Ureter (tissue), 1 donor: ENCODE results near the gene GGTLC2. TPM values are rescaled to one million over a fixed set of nuclear protein-coding genes. Genes with fewer than 3 reads are reported as not detected.
"Not testable (repeated sequence)": the region's sequence is repeated elsewhere in the genome, so short reads cannot be mapped to it uniquely, and the experiment has no call there.

ENCODE experiments used
- DNase-seq: peaks from one replicate; pipeline ENCODE4 v3.0.0-alpha.2; 2020; ENCODE audit warnings: low spot score
- total RNA-seq: library from RNA; stranded (reverse); gene quantifications from one replicate; pipeline ENCODE4 v1.2.4, GENCODE V29; 2023
- donor health status: DM: yes; HTN: yes; CAD: no.

The GGTLC2 gene
- total RNA-seq, 1 donor from 2014 or later, result not detected

DNA sequence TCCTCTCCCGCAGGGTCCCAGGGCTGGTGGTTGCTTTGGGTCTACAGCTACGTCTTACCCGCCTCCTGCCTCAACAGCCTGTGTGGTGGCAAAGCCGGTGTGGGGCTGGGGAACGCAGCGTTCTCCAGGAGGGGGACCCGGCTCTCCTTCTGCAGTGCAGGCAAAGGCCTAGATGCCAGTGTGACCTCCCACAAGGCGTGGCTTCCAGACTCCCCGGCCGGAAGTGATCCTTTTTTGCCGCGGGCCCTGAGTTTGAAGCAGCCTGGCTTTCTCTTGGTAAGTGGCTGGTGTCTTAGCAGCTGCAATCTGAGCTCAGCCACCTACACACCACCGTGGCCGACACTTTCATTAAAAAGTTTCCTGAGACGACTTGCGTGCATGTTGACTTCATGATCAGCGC lies 6.1 kb upstream of the GGTLC2 start:
- not testable (repeated sequence) for DNase-seq

- not testable (repeated sequence) for DNase-seq
These were observed 2.2 kb upstream of the GGTLC2 start for GRCh38 chr22:22642255-22642654.

DNA sequence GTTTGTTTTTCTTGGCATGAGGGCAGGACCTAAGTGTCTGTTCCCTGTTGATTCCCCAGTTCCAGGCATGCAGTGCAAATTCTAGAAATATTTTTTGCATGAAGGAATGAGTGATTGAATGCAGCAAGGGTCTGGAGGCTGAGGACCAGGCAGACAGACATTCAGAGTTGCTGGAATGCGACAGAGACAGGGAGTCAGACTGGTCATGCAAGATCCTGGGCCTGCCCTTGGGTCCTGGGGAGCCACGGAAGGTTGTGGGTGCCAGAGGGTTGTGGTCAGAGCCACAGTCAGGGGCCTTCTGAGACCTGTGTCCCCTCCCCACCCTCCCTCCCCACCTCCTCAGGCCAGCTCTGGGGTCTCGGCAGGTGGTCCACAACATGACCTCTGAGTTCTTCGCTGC lies 1.6 kb downstream of the GGTLC2 start:
- DNase-seq, result not testable (repeated sequence)

- not testable (repeated sequence) for DNase-seq
These were observed 3.5 kb downstream of the GGTLC2 start for GRCh38 chr22:22647952-22648351.

GRCh38 chr22:22648863-22649536 lies 4.6 kb downstream of the GGTLC2 start:
- not testable (repeated sequence) for DNase-seq

DNA sequence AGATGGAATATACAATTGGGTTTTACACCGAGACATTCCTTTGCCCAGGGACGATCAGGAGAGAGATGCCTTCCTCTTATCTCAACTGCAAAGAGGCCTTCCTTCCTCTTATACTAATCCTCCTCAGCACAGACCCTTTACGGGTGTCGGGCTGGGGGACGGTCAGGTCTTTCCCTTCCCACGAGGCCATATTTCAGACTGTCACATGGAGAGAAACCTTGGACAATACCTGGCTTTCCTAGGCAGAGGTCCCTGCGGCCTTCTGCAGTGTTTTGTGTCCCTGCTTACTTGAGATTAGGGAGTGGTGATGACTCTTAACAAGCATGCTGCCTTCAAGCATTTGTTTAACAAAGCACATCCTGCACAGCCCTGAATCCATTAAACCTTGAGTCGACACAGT lies 5.3 kb downstream of the GGTLC2 start:
- DNase-seq, result not testable (repeated sequence)

DNA sequence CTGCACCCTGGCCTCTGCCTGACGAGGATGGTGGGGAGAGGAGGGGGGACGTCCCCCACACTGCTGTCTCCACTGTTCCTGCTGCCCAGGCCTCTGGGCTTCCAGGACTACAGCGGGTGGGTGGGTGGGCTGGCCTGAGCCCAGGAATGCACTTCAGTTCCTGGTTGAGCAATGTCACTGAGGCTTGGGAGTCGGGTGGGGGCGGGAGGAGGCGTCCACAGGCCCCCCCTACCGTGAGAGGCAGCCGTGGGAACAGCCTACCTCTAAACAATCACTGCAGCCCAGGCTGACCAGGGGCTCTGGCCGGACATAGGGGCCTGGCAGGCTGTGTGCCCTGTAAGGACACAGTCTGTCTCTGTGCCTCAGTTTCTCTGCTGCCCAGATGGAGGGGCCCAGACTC lies 6.0 kb downstream of the GGTLC2 start:
- not testable (repeated sequence) for DNase-seq

- not testable (repeated sequence) for DNase-seq
These were observed 6.5 kb downstream of the GGTLC2 start for GRCh38 chr22:22650803-22651515.

DNA sequence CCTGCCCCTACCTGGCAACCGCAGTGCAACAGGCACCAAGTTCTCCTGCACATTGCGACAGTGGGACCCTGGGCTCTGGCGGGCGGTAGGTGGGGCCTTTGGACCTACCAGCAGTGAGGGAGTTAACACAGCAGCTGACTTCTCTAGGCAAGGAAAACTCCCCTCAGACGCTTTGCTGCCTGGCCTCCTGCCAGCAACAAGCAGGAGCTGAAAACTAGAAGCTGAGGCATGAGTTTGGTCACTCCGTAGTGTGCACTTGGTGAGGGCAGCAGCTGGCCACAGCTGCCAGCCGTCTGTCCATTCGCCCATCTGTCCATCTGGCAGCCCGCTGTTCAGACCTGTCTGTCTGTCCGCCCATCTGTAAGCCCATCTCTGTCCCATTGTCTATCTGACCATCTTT lies 7.2 kb downstream of the GGTLC2 start:
- DNase-seq, result not testable (repeated sequence)

DNA sequence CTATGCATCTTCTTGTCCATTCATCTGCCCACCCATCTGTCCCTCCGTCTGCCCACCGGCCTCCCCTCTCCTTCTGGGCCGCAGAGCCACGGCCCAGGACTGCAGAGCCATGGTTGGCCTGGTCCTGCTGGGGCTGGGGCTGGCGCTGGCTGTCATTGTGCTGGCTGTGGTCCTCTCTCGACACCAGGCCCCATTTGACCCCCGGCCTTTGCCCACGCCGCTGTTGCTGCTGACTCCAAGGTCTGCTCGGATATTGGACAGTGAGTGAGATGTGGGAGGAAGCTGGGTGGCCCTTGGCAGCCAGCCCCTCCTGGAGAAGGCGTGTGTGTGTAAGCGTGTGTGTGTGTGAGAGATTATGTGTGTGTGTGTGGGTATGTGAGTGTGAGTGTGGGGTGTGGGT lies 7.7 kb downstream of the GGTLC2 start:
- not testable (repeated sequence) for DNase-seq

DNA sequence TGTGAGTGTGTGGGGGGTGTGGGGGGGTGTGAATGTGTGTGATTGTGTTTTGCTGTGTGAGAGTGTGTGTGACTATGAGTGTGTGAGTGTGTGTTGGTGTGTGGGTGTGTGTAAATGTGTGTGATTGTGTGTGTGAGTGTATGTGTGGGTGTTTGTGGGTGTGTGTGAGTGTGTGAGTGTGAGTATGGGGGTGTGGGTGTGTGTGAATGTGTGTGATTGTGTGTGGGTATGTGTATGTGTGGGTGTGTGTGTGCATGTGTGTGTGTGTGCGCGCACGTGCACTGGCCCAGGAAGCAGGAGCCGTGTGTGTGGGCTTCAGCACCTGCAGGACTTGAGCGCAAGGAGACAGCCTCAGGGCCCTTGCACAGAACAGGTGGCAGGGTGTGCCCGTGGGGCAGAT lies 8.2 kb downstream of the GGTLC2 start:
- not testable (repeated sequence) for DNase-seq

DNA sequence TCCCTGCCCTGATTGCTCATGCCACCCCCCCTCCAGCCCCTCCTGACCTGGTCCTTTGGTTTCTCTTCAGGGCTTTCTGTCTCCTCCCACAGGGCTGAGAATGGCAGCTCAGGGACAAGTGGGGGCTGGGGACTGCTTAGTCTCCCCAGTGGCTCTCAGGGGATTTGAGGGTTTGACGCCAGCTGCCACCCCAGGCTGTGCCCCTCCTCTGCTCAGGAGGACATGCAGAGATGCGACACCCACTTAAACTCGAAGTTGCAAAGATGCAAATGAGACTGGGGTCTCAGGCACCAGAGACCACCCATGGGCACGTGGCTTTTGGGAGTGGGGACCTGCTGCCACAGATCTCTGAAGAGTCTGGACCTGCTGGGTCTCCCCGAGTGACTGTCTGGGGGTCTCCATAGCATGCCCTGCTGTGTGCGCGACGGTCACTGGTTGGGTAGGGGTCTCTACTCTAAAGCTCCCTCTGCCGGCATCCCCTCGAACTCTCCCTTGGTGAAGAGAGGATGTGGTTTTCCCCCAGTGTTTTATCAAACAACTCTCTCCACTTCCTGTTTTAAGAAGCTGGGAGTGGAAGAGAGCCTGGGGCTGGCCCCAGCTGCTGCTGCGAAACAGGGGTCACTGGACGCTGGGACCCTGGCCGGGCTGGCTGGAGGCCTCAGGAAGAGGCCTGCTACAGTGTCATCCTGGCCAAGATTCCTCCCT lies 9.4 kb downstream of the GGTLC2 start:
- DNase-seq, result not testable (repeated sequence)

- no peak for DNase-seq
These were observed 11.3 kb downstream of the GGTLC2 start for GRCh38 chr22:22655452-22656290.

GRCh38 chr22:22657712-22658111 lies 13.3 kb downstream of the GGTLC2 start:
- no peak for DNase-seq

- no peak for DNase-seq
These were observed 16.9 kb downstream of the GGTLC2 start for GRCh38 chr22:22661275-22661674.

DNA sequence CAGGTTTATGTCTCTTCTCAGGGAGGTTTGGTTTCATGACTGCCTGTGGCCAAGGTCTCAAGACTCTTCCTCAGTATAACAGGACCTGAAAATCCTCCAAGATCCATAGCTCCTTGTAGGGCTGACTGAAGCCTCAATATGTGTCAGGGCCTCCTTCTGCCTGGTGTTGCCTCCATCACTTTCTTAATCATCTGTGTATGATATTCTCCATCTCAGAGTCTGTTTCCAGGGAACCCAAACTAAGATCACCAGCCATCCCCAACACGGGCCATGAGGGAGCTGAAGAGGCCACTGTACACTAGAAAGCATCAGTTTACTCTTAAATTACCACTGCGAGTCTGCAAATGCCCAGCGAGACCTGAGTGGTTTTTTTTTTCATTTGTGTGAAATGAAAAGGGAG lies 17.7 kb downstream of the GGTLC2 start:
- DNase-seq, result no peak

- DNase-seq, result no peak
These were observed 19.7 kb downstream of the GGTLC2 start for GRCh38 chr22:22663861-22664800.

GRCh38 chr22:22666307-22667091 lies 22.1 kb downstream of the GGTLC2 start:
- no peak for DNase-seq

- no peak for DNase-seq
These were observed 23.8 kb downstream of the GGTLC2 start for GRCh38 chr22:22667966-22668880.
